K562 (cell line): Measurements from ENCODE around the gene PPHLN1. TPM values are rescaled to one million over a fixed set of nuclear protein-coding genes. Genes with fewer than 3 reads are reported as not detected.

Source experiments
- ARID1B ChIP-seq: fragments of 450-650 bp; IDR thresholded peaks from 2 replicates; pipeline ENCODE4 v1.6.1; 2016; ENCODE audit warnings: antibody characterized with exemption, mild to moderate bottlenecking, inconsistent platforms
- EHMT2 ChIP-seq: fragments of 450-650 bp; IDR thresholded peaks from 2 replicates; pipeline ENCODE4 v1.6.1; 2018; ENCODE audit warnings: antibody characterized with exemption
- GABPB1 ChIP-seq: sonication (generic); formaldehyde crosslinking; IDR thresholded peaks from 2 replicates; pipeline ENCODE4 v1.8.0; 2022; ENCODE audit warnings: mild to moderate bottlenecking, missing genetic modification reagents
- MXD1 ChIP-seq: fragments of 250-450 bp; sonication (Bioruptor Pico); IDR thresholded peaks from 2 replicates; pipeline ENCODE4 v1.8.0; 2021; ENCODE audit warnings: borderline replicate concordance, mild to moderate bottlenecking, moderate library complexity; ENCODE audit not compliant: poor library complexity, severe bottlenecking
- MYBL2 ChIP-seq, 2 experiments: fragments of 450-650 bp in 1 of 2; sonication (generic) in 1 of 2; formaldehyde crosslinking in 1 of 2; IDR thresholded peaks; 2 replicates each; pipeline versions ENCODE4 v1.6.1 to v1.8.1; 2017 to 2022; ENCODE audit warnings: borderline replicate concordance in 1 of 2, inconsistent platforms in 1 of 2, low read depth in 1 of 2, mild to moderate bottlenecking in 1 of 2, missing genetic modification reagents in 1 of 2, moderate library complexity in 1 of 2
- TAF9B ChIP-seq: fragments of 450-650 bp; IDR thresholded peaks from 2 replicates; pipeline ENCODE4 v1.6.1; 2018; ENCODE audit warnings: mild to moderate bottlenecking; ENCODE audit not compliant: partially characterized antibody
- TOE1 ChIP-seq, 2 experiments: fragments of 450-650 bp in 1 of 2; sonication (generic) in 1 of 2; formaldehyde crosslinking in 1 of 2; IDR thresholded peaks; 2 replicates each; pipeline versions ENCODE4 v1.7.1 to v1.8.0; 2016 to 2022; ENCODE audit warnings: borderline replicate concordance in 2 of 2, mild to moderate bottlenecking in 2 of 2, antibody characterized with exemption in 1 of 2, inconsistent platforms in 1 of 2, low read depth in 1 of 2, missing genetic modification reagents in 1 of 2, moderate library complexity in 1 of 2
- TRIM24 ChIP-seq, 2 experiments: fragments of 450-650 bp; IDR thresholded peaks; 2 replicates each; pipeline ENCODE4 v1.6.1; 2016
- ZNF639 ChIP-seq, 2 experiments: fragments of 200-800 bp in 1 of 2; sonication (Bioruptor generic) in 1 of 2; sonication (generic) in 1 of 2; formaldehyde crosslinking in 1 of 2; IDR thresholded peaks in 1 of 2; conservative IDR thresholded peaks in 1 of 2; 2 replicates each; pipeline versions ENCODE4 v1.5.0 to v1.6.1; 2016 to 2020; ENCODE audit warnings: missing compliant biosample characterization in 1 of 2, missing genetic modification characterization in 1 of 2, missing genetic modification reagents in 1 of 2
- ZSCAN29 ChIP-seq: fragments of 450-650 bp; IDR thresholded peaks from 2 replicates; pipeline ENCODE4 v1.6.1; 2017
- polyA plus RNA-seq, 8 experiments: library from polyadenylated mRNA; depleted of rRNA in 4 of 8; stranded (reverse) in 5 of 8; unstranded in 3 of 8; fragments of >200 nt; fragmentation: Nextera tagmentation in 2 of 8; fragmentation: Illumina TruSeq in 1 of 8; extraction: Ambion mirVana in 2 of 8; extraction: Trizol in 1 of 8; gene quantifications; 2 replicates each; pipeline versions ENCODE4 v1.2.1 to v1.2.3, GENCODE V29; 2011 to 2014; ENCODE audit warnings: inconsistent platforms in 1 of 8, missing spikeins in 1 of 8
- total RNA-seq, 7 experiments: library from RNA; depleted of rRNA in 6 of 7; stranded (reverse); fragments of >200 nt in 6 of 7; fragmentation: Illumina TruSeq in 2 of 7; extraction: Trizol in 2 of 7; gene quantifications; 2 replicates each; pipeline versions ENCODE4 v1.2.1 to v1.2.3, GENCODE V29; 2011 to 2021; ENCODE audit warnings: low replicate concordance in 1 of 7
- TF ChIP-seq, protein P1 (sequence below): fragments of 450-650 bp; IDR thresholded peaks from 2 replicates; pipeline ENCODE4 v1.6.1; 2016; ENCODE audit warnings: mild to moderate bottlenecking, moderate library complexity
- TF ChIP-seq, protein P2 (sequence below): fragments of 450-650 bp; formaldehyde crosslinking; IDR thresholded peaks from 2 replicates; pipeline ENCODE4 v1.4.0; 2020; ENCODE audit warnings: mild to moderate bottlenecking, mixed read lengths

PPHLN1 gene
- total and polyA plus RNA-seq, 9 of the 15 experiments (the other 6 are each of a cell fraction or from before 2014, with no cell fraction given): 66.3 to 112 (median 93.6) TPM

GRCh38 chr12:42442888-42443287 lies 116.9 kb downstream of the PPHLN1 start (continued):
- TF ChIP-seq, protein P1, sequence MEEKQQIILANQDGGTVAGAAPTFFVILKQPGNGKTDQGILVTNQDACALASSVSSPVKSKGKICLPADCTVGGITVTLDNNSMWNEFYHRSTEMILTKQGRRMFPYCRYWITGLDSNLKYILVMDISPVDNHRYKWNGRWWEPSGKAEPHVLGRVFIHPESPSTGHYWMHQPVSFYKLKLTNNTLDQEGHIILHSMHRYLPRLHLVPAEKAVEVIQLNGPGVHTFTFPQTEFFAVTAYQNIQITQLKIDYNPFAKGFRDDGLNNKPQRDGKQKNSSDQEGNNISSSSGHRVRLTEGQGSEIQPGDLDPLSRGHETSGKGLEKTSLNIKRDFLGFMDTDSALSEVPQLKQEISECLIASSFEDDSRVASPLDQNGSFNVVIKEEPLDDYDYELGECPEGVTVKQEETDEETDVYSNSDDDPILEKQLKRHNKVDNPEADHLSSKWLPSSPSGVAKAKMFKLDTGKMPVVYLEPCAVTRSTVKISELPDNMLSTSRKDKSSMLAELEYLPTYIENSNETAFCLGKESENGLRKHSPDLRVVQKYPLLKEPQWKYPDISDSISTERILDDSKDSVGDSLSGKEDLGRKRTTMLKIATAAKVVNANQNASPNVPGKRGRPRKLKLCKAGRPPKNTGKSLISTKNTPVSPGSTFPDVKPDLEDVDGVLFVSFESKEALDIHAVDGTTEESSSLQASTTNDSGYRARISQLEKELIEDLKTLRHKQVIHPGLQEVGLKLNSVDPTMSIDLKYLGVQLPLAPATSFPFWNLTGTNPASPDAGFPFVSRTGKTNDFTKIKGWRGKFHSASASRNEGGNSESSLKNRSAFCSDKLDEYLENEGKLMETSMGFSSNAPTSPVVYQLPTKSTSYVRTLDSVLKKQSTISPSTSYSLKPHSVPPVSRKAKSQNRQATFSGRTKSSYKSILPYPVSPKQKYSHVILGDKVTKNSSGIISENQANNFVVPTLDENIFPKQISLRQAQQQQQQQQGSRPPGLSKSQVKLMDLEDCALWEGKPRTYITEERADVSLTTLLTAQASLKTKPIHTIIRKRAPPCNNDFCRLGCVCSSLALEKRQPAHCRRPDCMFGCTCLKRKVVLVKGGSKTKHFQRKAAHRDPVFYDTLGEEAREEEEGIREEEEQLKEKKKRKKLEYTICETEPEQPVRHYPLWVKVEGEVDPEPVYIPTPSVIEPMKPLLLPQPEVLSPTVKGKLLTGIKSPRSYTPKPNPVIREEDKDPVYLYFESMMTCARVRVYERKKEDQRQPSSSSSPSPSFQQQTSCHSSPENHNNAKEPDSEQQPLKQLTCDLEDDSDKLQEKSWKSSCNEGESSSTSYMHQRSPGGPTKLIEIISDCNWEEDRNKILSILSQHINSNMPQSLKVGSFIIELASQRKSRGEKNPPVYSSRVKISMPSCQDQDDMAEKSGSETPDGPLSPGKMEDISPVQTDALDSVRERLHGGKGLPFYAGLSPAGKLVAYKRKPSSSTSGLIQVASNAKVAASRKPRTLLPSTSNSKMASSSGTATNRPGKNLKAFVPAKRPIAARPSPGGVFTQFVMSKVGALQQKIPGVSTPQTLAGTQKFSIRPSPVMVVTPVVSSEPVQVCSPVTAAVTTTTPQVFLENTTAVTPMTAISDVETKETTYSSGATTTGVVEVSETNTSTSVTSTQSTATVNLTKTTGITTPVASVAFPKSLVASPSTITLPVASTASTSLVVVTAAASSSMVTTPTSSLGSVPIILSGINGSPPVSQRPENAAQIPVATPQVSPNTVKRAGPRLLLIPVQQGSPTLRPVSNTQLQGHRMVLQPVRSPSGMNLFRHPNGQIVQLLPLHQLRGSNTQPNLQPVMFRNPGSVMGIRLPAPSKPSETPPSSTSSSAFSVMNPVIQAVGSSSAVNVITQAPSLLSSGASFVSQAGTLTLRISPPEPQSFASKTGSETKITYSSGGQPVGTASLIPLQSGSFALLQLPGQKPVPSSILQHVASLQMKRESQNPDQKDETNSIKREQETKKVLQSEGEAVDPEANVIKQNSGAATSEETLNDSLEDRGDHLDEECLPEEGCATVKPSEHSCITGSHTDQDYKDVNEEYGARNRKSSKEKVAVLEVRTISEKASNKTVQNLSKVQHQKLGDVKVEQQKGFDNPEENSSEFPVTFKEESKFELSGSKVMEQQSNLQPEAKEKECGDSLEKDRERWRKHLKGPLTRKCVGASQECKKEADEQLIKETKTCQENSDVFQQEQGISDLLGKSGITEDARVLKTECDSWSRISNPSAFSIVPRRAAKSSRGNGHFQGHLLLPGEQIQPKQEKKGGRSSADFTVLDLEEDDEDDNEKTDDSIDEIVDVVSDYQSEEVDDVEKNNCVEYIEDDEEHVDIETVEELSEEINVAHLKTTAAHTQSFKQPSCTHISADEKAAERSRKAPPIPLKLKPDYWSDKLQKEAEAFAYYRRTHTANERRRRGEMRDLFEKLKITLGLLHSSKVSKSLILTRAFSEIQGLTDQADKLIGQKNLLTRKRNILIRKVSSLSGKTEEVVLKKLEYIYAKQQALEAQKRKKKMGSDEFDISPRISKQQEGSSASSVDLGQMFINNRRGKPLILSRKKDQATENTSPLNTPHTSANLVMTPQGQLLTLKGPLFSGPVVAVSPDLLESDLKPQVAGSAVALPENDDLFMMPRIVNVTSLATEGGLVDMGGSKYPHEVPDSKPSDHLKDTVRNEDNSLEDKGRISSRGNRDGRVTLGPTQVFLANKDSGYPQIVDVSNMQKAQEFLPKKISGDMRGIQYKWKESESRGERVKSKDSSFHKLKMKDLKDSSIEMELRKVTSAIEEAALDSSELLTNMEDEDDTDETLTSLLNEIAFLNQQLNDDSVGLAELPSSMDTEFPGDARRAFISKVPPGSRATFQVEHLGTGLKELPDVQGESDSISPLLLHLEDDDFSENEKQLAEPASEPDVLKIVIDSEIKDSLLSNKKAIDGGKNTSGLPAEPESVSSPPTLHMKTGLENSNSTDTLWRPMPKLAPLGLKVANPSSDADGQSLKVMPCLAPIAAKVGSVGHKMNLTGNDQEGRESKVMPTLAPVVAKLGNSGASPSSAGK: no peak
- TF ChIP-seq TAF9B (no peak), TRIM24 (IDR thresholded peaks at IDR 0.05) (peak; percentile 33 to 45; a peak in 2 of 4 replicates), ZNF639 (CRISPR knock-in tag; conservative IDR thresholded peaks at IDR 0.05 in 1 of 2, IDR thresholded peaks at IDR 0.05 in 1 of 2) (no peak), GABPB1 (CRISPR knock-in tag) (no peak), ZSCAN29 (no peak), MXD1 (CRISPR knock-in tag) (no peak), EHMT2 (peak; percentile 55), ARID1B (peak; percentile 94), TOE1 (IDR thresholded peaks at IDR 0.05; ENCODE audit: borderline replicate concordance) (no peak), TOE1 (CRISPR knock-in tag; IDR thresholded peaks at IDR 0.05; ENCODE audit: borderline replicate concordance, low read depth) (no peak), MYBL2 (IDR thresholded peaks at IDR 0.05; ENCODE audit: low read depth) (no peak), MYBL2 (CRISPR knock-in tag; IDR thresholded peaks at IDR 0.05; ENCODE audit: borderline replicate concordance) (no peak)
- TF ChIP-seq, protein P2, sequence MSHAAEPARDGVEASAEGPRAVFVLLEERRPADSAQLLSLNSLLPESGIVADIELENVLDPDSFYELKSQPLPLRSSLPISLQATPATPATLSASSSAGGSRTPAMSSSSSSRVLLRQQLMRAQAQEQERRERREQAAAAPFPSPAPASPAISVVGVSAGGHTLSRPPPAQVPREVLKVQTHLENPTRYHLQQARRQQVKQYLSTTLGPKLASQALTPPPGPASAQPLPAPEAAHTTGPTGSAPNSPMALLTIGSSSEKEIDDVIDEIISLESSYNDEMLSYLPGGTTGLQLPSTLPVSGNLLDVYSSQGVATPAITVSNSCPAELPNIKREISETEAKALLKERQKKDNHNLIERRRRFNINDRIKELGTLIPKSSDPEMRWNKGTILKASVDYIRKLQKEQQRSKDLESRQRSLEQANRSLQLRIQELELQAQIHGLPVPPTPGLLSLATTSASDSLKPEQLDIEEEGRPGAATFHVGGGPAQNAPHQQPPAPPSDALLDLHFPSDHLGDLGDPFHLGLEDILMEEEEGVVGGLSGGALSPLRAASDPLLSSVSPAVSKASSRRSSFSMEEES (CRISPR knock-in tag): no peak
